ENCODE data around the gene PLD1. TPM values are rescaled to one million over a fixed set of nuclear protein-coding genes. Genes with fewer than 3 reads are reported as not detected.
"Not testable (repeated sequence)": the region's sequence is repeated elsewhere in the genome, so short reads cannot be mapped to it uniquely, and the experiment has no call there.

Gene PLD1
- total RNA-seq, 4 donors from 2014 or later: 7.0 to 17.1 (median 13.6) TPM

- H3K4me3 ChIP-seq: no peak overlapping the region
- H3K27ac ChIP-seq: no peak overlapping the region
- ATAC-seq: no peak
- 44 to 64% methylated on average over 5 of the region's 5 CpGs for WGBS, 2 donors (ENCODE audit: low coverage in 1 of 2)
- H3K27me3 ChIP-seq: no peaks in the 10 kb centered on the region
- H3K9me3 ChIP-seq: peaks cover 0 to 8% (median 0%) of the 10 kb centered on the region in 3 donors
- peaks cover 0 to 17% (median 4%) of the 10 kb centered on the region in 3 donors for H3K4me1 ChIP-seq
- H3K36me3 ChIP-seq: peaks cover 0 to 11% of the 10 kb centered on the region in 2 donors
- TF ChIP-seq EP300 (IDR thresholded peaks at IDR 0.05): no peak
- TF ChIP-seq POLR2AphosphoS5 (IDR thresholded peaks at IDR 0.05): no peak
- TF ChIP-seq, protein P1, sequence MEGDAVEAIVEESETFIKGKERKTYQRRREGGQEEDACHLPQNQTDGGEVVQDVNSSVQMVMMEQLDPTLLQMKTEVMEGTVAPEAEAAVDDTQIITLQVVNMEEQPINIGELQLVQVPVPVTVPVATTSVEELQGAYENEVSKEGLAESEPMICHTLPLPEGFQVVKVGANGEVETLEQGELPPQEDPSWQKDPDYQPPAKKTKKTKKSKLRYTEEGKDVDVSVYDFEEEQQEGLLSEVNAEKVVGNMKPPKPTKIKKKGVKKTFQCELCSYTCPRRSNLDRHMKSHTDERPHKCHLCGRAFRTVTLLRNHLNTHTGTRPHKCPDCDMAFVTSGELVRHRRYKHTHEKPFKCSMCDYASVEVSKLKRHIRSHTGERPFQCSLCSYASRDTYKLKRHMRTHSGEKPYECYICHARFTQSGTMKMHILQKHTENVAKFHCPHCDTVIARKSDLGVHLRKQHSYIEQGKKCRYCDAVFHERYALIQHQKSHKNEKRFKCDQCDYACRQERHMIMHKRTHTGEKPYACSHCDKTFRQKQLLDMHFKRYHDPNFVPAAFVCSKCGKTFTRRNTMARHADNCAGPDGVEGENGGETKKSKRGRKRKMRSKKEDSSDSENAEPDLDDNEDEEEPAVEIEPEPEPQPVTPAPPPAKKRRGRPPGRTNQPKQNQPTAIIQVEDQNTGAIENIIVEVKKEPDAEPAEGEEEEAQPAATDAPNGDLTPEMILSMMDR (IDR thresholded peaks at IDR 0.05): no peak
- no peak for TF ChIP-seq POLR2A (IDR thresholded peaks at IDR 0.05)
These were observed 110.7 kb downstream of the PLD1 start for GRCh38 chr3:171699601-171700000.

DNA sequence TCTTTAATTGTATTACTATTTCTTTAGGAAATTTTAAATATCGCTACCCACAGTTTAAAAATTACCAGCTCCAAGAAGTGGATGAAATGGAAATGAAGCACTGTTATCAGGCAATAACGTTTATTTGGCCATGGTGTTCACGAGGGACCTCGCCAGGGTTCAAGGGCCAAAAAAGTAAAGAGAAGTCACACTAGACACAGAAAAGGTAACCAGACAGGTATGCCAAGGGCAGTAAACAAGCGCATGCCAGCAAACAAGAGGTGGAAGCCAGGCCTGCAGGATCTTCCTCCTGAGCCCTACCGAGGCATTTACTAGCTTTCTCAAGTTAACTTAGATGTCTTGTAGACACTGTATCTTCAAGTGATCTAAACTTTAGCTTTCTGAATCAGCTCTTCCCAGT, 113.5 kb downstream of the PLD1 start:
- H3K27ac ChIP-seq: no peak overlapping the region
- ATAC-seq: no peak
- H3K9me3 ChIP-seq: no peaks in the 10 kb centered on the region
- H3K4me1 ChIP-seq: peaks cover 0 to 20% (median 4%) of the 10 kb centered on the region in 3 donors
- WGBS, 2 donors (ENCODE audit: low coverage in 1 of 2): 85 to 92% methylated on average over 4 to 6 of the region's 6 CpGs
- H3K36me3 ChIP-seq: peaks cover 0 to 8% of the 10 kb centered on the region in 2 donors
- no peaks in the 10 kb centered on the region for H3K27me3 ChIP-seq
- H3K4me3 ChIP-seq: no peak overlapping the region
- TF ChIP-seq, protein P1 (IDR thresholded peaks at IDR 0.05): no peak
- no peak for TF ChIP-seq POLR2A (IDR thresholded peaks at IDR 0.05)
- no peak for TF ChIP-seq POLR2AphosphoS5 (IDR thresholded peaks at IDR 0.05)
- TF ChIP-seq EP300 (IDR thresholded peaks at IDR 0.05): no peak

GRCh38 chr3:171695426-171695825, 114.9 kb downstream of the PLD1 start:
- TF ChIP-seq POLR2A (IDR thresholded peaks at IDR 0.05) (no peak), POLR2AphosphoS5 (IDR thresholded peaks at IDR 0.05) (no peak), EP300 (IDR thresholded peaks at IDR 0.05) (no peak)
- TF ChIP-seq, protein P1 (IDR thresholded peaks at IDR 0.05): no peak
- Histone ChIP-seq H3K9me3 (no peaks in the 10 kb centered on the region), H3K36me3 (peaks cover 0 to 11% of the 10 kb centered on the region in 2 donors), H3K4me1 (peaks cover 0 to 20% (median 4%) of the 10 kb centered on the region in 3 donors), H3K4me3 (no peak overlapping the region), H3K27ac (no peak overlapping the region), H3K27me3 (no peaks in the 10 kb centered on the region)
- ATAC-seq: no peak
- 0% methylated on average over 1 of the region's 1 CpG for WGBS, 2 donors (ENCODE audit: low coverage in 1 of 2)

- WGBS, 2 donors (ENCODE audit: low coverage in 1 of 2): 75% methylated on average over 1 of the region's 1 CpG
- H3K4me3 ChIP-seq: no peak overlapping the region
- H3K9me3 ChIP-seq: no peaks in the 10 kb centered on the region
- H3K27me3 ChIP-seq: no peaks in the 10 kb centered on the region
- H3K36me3 ChIP-seq: peaks cover 0 to 11% of the 10 kb centered on the region in 2 donors
- TF ChIP-seq EP300 (IDR thresholded peaks at IDR 0.05): no peak
- TF ChIP-seq, protein P1 (IDR thresholded peaks at IDR 0.05): no peak
- TF ChIP-seq POLR2AphosphoS5 (IDR thresholded peaks at IDR 0.05): no peak
- TF ChIP-seq POLR2A (IDR thresholded peaks at IDR 0.05): no peak
- no peak overlapping the region for H3K27ac ChIP-seq
- H3K4me1 ChIP-seq: peaks cover 0 to 20% (median 4%) of the 10 kb centered on the region in 3 donors
- ATAC-seq: no peak
These were observed 115.4 kb downstream of the PLD1 start for GRCh38 chr3:171694888-171695287.

DNA sequence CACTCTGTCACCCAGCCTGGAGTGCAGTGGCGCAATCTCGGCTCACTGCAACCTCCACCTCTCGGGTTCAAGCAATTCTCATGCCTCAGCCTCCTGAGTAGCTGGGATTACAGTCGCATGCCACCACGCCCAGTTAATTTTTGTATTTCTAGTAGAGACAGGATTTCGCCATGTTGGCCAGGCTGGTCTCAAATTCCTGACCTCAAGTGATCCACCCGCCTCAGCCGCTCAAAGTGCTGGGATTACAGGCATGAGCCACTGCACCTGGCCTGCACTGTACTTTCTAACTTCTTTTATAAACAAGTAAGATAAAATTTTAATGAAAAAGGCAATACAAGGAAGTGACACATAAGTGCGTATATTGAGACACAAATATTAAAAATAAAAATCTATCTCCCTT, 117.7 kb downstream of the PLD1 start:
- not testable (repeated sequence) for H3K27ac ChIP-seq, ATAC-seq, H3K9me3 ChIP-seq, H3K27me3 ChIP-seq, H3K4me3 ChIP-seq
- peaks cover 9 to 34% (median 11%) of the 10 kb centered on the region in 3 donors for H3K4me1 ChIP-seq
- 98 to 100% methylated on average over 9 of the region's 9 CpGs for WGBS, 2 donors (ENCODE audit: low coverage in 1 of 2)
- H3K36me3 ChIP-seq: peaks cover 0 to 17% of the 10 kb centered on the region in 2 donors

Measured in gastroesophageal sphincter (tissue), 4 donors.